ENCODE data around the gene LY86.
A peak's percentile ranks its signal among the peaks of the same experiment; 100 is the strongest.

Gene LY86

GRCh38 chr6:6588064-6588923, at the start of gene LY86:
Gene LY86, plus strand, starts transcription at chr6:6588720. Its CDS starts 15 bp downstream, at chr6:6588735.
- DNase-seq (ENCODE audit: low read depth), result no peak

GRCh38 chr6:6539036-6539435, 49.5 kb upstream of the LY86 start:
- no peak for DNase-seq (ENCODE audit: low read depth)

GRCh38 chr6:6542357-6542756, 46.2 kb upstream of the LY86 start:
- no peak for DNase-seq (ENCODE audit: low read depth)

- no peak for DNase-seq (ENCODE audit: low read depth)
Observed at GRCh38 chr6:6543181-6543879, 45.2 kb upstream of the LY86 start.

GRCh38 chr6:6545616-6546317, 42.8 kb upstream of the LY86 start:
- DNase-seq (ENCODE audit: low read depth), result no peak

- DNase-seq (ENCODE audit: low read depth), result no peak
Observed at GRCh38 chr6:6546318-6547109, 42.0 kb upstream of the LY86 start.

- DNase-seq (ENCODE audit: low read depth), result peak; percentile 59
Observed at GRCh38 chr6:6547110-6547879, 41.2 kb upstream of the LY86 start.

- DNase-seq (ENCODE audit: low read depth), result no peak
Observed at GRCh38 chr6:6556161-6556737, 32.3 kb upstream of the LY86 start.

- peak; percentile 25 for DNase-seq (ENCODE audit: low read depth)
Observed at GRCh38 chr6:6556738-6557503, 31.6 kb upstream of the LY86 start.

GRCh38 chr6:6557504-6557839, 31.0 kb upstream of the LY86 start:
- no peak for DNase-seq (ENCODE audit: low read depth)

- no peak for DNase-seq (ENCODE audit: low read depth)
Observed at GRCh38 chr6:6557886-6558285, 30.6 kb upstream of the LY86 start.

GRCh38 chr6:6559994-6560570, 28.4 kb upstream of the LY86 start:
- DNase-seq (ENCODE audit: low read depth), result no peak

- no peak for DNase-seq (ENCODE audit: low read depth)
Observed at GRCh38 chr6:6560909-6561308, 27.6 kb upstream of the LY86 start.

GRCh38 chr6:6564154-6564553, 24.4 kb upstream of the LY86 start:
- DNase-seq (ENCODE audit: low read depth), result no peak

- DNase-seq (ENCODE audit: low read depth), result no peak
Observed at GRCh38 chr6:6565069-6565468, 23.5 kb upstream of the LY86 start.

- no peak for DNase-seq (ENCODE audit: low read depth)
Observed at GRCh38 chr6:6565488-6565887, 23.0 kb upstream of the LY86 start.

- DNase-seq (ENCODE audit: low read depth), result no peak
Observed at GRCh38 chr6:6566766-6567165, 21.8 kb upstream of the LY86 start.

- DNase-seq (ENCODE audit: low read depth), result no peak
Observed at GRCh38 chr6:6569096-6569810, 19.3 kb upstream of the LY86 start.

GRCh38 chr6:6569811-6570164, 18.7 kb upstream of the LY86 start:
- DNase-seq (ENCODE audit: low read depth), result no peak

Data from CMK (cell line).